C4-2B (cell line): ENCODE results near the gene CLEC2D.
"Not testable (repeated sequence)": the region's sequence is repeated elsewhere in the genome, so short reads cannot be mapped to it uniquely, and the experiment has no call there.

Source experiments
- ZFX ChIP-seq: fragments of 450-650 bp; IDR thresholded peaks from 2 replicates; pipeline ENCODE4 v1.6.1; 2017
- TF ChIP-seq, protein P1 (sequence below): fragments of 450-650 bp; conservative IDR thresholded peaks from 2 replicates; pipeline ENCODE4 v1.5.1; 2017; ENCODE audit warnings: mild to moderate bottlenecking

DNA sequence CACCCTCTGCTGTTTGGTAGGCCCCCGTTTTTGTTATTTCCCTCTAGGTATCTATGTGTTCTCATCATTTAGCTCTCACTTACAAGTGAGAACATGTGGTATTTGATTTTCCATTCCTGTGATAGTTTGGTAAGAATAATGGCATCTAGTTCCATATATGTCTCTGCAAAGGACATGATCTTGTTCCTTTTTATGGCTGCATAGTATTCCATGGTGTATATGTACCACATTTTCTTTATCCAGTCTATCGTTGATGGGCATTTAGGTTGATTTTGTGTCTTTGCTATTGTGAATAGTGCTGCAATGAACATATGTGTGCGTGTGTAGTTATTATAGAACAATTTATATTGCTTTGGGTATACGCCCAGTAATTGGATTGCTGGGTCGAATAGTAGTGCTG is 35.0 kb downstream of the CLEC2D start:
- TF ChIP-seq, protein P1, sequence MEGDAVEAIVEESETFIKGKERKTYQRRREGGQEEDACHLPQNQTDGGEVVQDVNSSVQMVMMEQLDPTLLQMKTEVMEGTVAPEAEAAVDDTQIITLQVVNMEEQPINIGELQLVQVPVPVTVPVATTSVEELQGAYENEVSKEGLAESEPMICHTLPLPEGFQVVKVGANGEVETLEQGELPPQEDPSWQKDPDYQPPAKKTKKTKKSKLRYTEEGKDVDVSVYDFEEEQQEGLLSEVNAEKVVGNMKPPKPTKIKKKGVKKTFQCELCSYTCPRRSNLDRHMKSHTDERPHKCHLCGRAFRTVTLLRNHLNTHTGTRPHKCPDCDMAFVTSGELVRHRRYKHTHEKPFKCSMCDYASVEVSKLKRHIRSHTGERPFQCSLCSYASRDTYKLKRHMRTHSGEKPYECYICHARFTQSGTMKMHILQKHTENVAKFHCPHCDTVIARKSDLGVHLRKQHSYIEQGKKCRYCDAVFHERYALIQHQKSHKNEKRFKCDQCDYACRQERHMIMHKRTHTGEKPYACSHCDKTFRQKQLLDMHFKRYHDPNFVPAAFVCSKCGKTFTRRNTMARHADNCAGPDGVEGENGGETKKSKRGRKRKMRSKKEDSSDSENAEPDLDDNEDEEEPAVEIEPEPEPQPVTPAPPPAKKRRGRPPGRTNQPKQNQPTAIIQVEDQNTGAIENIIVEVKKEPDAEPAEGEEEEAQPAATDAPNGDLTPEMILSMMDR, result not testable (repeated sequence)
- not testable (repeated sequence) for TF ChIP-seq ZFX
